Muscle of arm (tissue), 14 donors: Measurements from ENCODE around the gene NEK5. TPM values are rescaled to one million over a fixed set of nuclear protein-coding genes. Genes with fewer than 3 reads are reported as not detected.
A peak's percentile ranks its signal among the peaks of the same experiment; 100 is the strongest.
"Not testable (repeated sequence)": the region's sequence is repeated elsewhere in the genome, so short reads cannot be mapped to it uniquely, and the experiment has no call there.

Source experiments
- DNase-seq: peaks from one replicate; pipeline ENCODE4 v3.0.0-alpha.2; 2013
- long read RNA-seq, 11 donors: transcript quantifications; one replicate each; lab custom pipeline, GENCODE V29; 2026
- polyA plus RNA-seq, 12 donors: library from polyadenylated mRNA; unstranded; fragments of 120-200 nt; gene quantifications; one replicate each; pipeline ENCODE4 v1.2.1, GENCODE V29; 2013; ENCODE audit not compliant: insufficient read length in 12 of 12

The NEK5 gene, protein sequence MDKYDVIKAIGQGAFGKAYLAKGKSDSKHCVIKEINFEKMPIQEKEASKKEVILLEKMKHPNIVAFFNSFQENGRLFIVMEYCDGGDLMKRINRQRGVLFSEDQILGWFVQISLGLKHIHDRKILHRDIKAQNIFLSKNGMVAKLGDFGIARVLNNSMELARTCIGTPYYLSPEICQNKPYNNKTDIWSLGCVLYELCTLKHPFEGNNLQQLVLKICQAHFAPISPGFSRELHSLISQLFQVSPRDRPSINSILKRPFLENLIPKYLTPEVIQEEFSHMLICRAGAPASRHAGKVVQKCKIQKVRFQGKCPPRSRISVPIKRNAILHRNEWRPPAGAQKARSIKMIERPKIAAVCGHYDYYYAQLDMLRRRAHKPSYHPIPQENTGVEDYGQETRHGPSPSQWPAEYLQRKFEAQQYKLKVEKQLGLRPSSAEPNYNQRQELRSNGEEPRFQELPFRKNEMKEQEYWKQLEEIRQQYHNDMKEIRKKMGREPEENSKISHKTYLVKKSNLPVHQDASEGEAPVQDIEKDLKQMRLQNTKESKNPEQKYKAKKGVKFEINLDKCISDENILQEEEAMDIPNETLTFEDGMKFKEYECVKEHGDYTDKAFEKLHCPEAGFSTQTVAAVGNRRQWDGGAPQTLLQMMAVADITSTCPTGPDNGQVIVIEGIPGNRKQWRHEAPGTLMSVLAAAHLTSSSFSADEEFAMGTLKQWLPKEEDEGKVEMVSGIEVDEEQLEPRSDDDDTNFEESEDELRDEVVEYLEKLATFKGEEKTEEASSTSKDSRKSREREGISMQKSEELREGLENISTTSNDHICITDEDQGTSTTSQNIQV
- 1 to 10 TPM in 4 of 12 donors, under 1 TPM in 6, not detected in 2; 0.56 to 1.9 (median 0.94) TPM for polyA plus RNA-seq
- long read RNA-seq, donor 1: 0 reads
- long read RNA-seq, donor 2: 0 reads
- long read RNA-seq, donor 3: 0 reads
- long read RNA-seq, donor 4: 0 reads
- long read RNA-seq, donor 5: 0 reads
- long read RNA-seq, donor 6: 0 reads
- long read RNA-seq, donor 7: 0 reads
- long read RNA-seq, donor 8: 0 reads
- long read RNA-seq, donor 9: 0 reads
- long read RNA-seq, donor 10: 0 reads
- long read RNA-seq, donor 11: 0 reads

- peak; percentile 53 for DNase-seq
Observed at GRCh38 chr13:52128714-52129700, at the start of gene NEK5. Gene NEK5, minus strand, starts transcription at chr13:52129073. Its CDS starts 1,591 bp downstream, at chr13:52127482.

- no peak for DNase-seq
Observed at GRCh38 chr13:52177276-52177675, 48.4 kb upstream of the NEK5 start.

DNA sequence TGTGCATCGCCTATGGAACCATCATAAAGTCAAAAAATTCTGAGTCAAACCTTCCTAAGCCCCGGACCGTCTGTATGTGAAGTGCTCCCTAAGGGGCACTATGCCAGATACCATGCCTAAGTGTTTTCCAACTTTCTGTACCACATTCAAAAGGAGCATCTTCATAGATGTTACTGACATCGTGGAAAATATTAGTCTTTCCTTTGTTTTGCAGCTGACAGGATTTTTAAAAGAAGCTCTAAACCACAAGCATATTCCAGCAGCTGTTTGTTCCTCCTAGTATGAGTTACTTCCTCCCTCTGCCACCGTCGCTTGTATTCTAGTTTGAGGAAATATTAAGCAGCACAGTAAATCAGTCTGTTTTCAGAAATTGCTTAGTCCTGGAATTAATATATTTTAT lies 45.1 kb upstream of the NEK5 start:
- not testable (repeated sequence) for DNase-seq

DNA sequence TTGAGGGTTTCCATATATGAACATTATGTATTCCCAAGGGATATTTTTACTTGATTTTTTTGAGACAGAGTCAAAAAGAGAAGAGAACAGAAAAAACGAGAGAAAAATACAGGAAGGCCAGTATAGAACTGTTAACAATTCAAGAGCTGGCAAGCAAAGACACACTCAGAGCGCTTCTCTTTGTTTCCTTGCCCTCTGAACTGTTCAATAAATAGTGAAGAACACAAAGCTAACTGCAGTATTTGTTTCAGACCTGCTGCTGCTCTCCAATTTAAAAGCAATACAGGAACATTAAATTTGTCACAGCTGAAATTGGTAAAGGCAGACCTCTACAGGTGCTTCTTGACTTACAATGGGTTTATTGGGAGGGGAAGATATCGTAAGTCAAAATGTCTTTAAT lies 44.5 kb upstream of the NEK5 start:
- no peak for DNase-seq

DNA sequence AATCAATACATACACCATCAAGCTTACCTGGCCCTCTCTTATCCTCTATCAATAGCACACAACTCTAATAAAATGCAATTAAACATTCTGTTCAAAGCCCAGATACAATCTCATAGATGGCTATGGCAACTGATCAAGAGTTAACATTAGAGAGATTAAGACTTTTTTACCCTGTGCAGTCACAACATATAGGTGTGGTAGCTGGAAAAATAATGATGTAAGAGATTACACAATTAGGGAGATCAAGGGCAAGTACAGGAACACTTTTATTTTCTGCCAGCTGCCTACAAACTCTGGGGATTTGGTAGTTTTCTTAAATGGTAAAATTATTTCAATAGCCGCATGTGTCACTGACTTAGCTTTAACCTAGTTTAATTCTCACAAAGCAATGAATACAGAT lies 42.8 kb upstream of the NEK5 start:
- DNase-seq: not testable (repeated sequence)

GRCh38 chr13:52170828-52171391 lies 42.0 kb upstream of the NEK5 start:
- not testable (repeated sequence) for DNase-seq

- DNase-seq: no peak
Observed at GRCh38 chr13:52169839-52170238, 41.0 kb upstream of the NEK5 start.

DNA sequence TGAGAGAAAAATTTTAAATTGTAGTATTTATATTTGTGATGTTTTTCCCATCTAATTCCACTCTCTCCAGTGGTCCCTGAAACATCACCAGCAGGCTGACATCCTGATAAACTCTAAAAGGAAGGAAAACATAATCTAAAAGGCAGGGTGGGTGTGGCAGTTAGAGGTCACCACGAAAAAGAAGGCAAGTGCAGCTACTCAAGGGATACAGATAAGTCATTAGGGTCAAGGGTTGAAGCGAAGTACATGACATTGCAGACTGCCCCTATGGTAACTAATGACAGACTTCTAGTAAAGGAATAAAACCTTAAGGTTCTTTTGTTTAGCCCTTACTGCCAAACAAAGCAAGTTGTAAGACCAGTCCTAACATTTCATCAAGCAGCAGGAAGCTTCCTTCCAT lies 36.5 kb upstream of the NEK5 start:
- no peak for DNase-seq

DNA sequence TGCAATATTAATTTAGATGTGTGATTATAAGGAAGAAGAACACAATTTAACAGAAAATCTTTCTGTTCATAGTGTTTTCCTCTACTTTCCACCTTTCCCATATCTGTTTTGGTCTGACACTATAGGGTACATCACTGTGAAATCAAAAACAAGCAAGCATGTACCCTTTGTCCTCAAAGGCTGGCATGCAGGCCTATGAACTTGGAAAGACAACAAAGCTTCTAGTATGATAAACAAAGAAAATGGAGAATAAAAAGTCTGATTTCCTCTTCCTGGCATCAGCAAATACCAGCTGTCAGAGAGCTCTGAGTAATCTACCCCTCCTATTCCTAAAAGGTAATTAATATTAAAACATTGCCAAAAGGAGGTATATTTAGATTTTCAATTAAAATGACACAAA lies 36.1 kb upstream of the NEK5 start:
- no peak for DNase-seq

DNA sequence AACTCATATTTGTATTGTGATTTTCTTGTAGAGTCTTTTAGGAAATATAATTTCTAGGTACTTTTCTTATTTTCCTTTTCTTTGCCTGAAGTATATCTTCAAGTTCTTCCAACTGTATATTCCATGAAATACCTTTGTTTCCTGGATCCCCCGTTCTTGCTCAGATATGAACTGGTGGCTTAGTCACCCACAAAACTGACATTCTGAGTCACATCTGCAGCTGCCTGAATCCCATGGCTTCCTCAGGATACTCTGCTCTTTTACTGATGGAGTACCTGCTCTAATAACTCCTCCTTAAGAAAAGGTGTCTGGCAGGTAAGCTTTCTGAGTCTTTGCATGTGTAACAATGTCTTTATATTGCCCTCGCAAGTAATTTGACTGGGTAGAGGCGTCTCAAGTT lies 35.0 kb upstream of the NEK5 start:
- DNase-seq: not testable (repeated sequence)

DNA sequence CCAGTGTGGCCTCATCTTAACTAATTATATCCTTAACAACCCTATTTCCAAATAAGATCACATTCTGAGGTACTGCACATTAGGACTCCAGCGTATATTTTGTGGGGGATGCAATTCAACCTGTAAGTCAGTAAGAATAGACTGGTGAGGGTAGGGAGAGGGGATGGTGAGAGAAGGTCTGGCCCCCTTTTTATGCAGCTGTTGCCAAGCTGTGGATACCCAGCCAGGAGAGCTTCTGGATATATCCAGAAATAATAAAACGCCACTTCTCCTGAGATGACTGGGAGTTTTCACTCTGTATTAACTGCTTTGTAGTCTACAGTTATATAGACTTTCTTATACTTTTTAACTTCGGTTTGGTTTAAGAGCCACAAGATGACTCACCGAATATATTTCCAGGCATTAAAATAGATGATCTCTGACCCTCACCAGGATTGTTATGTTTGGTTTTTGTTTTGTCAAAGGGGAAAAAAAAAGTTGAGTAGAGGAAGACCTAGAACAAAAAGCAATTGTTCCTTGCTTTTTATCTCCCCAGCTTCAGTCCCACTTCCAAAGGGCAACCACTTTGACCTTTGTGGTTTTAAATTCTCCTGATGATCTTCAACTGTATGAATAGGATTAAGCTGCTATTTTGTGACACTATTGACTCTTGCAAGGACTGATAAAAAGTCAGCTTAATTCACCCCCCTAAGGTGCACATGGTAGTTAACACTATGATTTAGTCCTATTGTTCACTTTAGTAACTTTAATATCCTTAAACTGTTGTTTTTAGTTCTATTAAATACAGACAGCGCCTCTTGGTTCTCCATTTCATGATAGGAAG lies 33.6 kb upstream of the NEK5 start:
- no peak for DNase-seq

GRCh38 chr13:52161181-52161646 lies 32.3 kb upstream of the NEK5 start:
- DNase-seq: no peak

GRCh38 chr13:52160506-52160905 lies 31.6 kb upstream of the NEK5 start:
- no peak for DNase-seq

DNA sequence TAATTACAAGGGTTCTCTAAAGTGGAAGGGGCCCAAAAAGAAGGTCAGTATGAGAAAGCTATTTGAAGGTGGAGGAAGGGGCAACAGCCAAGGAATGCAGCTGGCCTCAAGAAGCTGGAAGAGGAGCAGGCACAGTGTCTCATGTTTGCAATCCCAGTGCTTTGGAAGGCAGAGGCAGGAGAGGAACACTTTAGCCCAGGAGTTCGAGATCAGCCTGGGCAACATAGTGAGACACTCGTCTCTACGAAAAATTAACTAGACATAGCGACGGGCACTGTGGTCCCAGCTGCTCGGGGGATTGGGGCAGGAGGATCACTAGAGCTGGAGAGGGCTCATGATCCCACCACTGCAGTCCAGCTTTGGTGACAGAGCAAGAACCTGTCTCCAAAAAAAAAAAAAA lies 31.2 kb upstream of the NEK5 start:
- DNase-seq: no peak

DNA sequence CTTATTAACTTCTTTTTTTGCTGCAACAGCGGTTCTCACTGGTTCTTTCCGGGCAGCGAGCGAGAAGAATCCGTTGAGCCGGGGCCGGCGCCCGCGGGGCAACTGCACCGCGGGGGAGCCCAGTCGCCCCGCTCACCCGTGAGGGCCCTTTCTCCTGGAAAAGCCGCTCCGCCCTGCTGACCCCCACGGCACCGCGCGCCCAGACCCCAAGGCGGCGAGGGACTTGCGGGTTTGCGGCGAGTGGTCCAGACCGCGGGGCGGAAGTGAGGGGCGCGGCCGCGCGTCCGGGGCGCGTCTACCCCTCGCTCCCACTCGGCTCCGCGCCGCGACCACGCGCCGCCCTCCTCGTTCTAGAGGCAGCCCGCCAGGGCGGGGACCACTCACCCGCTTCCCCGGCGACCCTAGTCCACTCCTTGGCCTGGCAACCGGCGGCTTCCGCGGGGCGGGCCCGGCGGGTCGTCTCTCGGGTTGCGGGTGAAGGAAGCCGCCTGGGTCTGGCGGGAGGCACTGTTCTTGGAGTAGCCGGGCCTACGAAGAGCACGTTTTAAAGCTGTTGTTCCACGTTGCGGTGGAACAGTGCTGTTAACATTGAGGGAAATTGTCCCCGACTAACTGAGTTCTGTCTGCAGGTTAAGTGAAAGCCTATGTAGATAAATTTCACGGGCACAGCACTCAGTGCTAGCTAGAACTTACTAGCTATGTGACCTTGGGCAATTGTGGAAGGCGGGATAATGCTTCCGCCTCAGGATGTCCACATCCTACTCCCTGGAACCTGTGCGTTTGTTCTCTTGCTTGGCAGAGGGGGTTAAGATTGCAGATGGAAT lies 30.5 kb upstream of the NEK5 start, which contains the start of gene NEK3:
TSS of gene NEK3 (minus strand) at position 439 of the 824 bp plus-strand sequence. CDS start 3,406 bp downstream, outside the sequence.
- DNase-seq: peak; percentile 77

- DNase-seq: peak; percentile 56
Observed at GRCh38 chr13:52158629-52159158, 29.8 kb upstream of the NEK5 start.

GRCh38 chr13:52156724-52157261 lies 27.9 kb upstream of the NEK5 start:
- DNase-seq: no peak

- DNase-seq: no peak
Observed at GRCh38 chr13:52155177-52155576, 26.3 kb upstream of the NEK5 start.
